Left hindlimb (tissue), 1 donor: Measurements from ENCODE around the gene LINC01488.
A peak's percentile ranks its signal among the peaks of the same experiment; 100 is the strongest.

Source experiments
- DNase-seq: peaks from one replicate; pipeline ENCODE4 v3.0.0-alpha.2; 2018

The LINC01488 gene

GRCh38 chr11:69513196-69513595 lies 31.7 kb downstream of the LINC01488 start:
- peak; percentile 13 for DNase-seq

GRCh38 chr11:69513663-69514224 lies 32.3 kb downstream of the LINC01488 start:
- DNase-seq = peak; percentile 31

GRCh38 chr11:69514771-69515170 lies 33.3 kb downstream of the LINC01488 start:
- no peak for DNase-seq

- peak; percentile 6 for DNase-seq
These were observed 34.1 kb downstream of the LINC01488 start for GRCh38 chr11:69515271-69516245.

- DNase-seq = no peak
These were observed 35.1 kb downstream of the LINC01488 start for GRCh38 chr11:69516526-69516925.

- no peak for DNase-seq
These were observed 36.9 kb downstream of the LINC01488 start for GRCh38 chr11:69518081-69518950.

GRCh38 chr11:69520186-69520916 lies 38.9 kb downstream of the LINC01488 start:
- peak; percentile 8 for DNase-seq

- DNase-seq = peak; percentile 17
These were observed 40.0 kb downstream of the LINC01488 start for GRCh38 chr11:69521457-69521856.

GRCh38 chr11:69523453-69523852 lies 42.0 kb downstream of the LINC01488 start:
- peak; percentile 3 for DNase-seq

- peak; percentile 45 for DNase-seq
These were observed 42.9 kb downstream of the LINC01488 start for GRCh38 chr11:69524291-69524882.

GRCh38 chr11:69524991-69525411 lies 43.5 kb downstream of the LINC01488 start:
- DNase-seq = peak; percentile 24

- no peak for DNase-seq
These were observed 44.3 kb downstream of the LINC01488 start for GRCh38 chr11:69525516-69526452.

- DNase-seq = peak; percentile 10
These were observed 45.0 kb downstream of the LINC01488 start for GRCh38 chr11:69526453-69526810.

- peak; percentile 8 for DNase-seq
These were observed 47.5 kb downstream of the LINC01488 start for GRCh38 chr11:69529001-69529400.

- peak; percentile 37 for DNase-seq
These were observed 49.0 kb downstream of the LINC01488 start for GRCh38 chr11:69530278-69531070.

- DNase-seq = peak; percentile 15
These were observed 49.7 kb downstream of the LINC01488 start for GRCh38 chr11:69531071-69531716.

GRCh38 chr11:69531717-69532088 lies 50.2 kb downstream of the LINC01488 start:
- peak; percentile 8 for DNase-seq

GRCh38 chr11:69533296-69534165 lies 52.1 kb downstream of the LINC01488 start:
- no peak for DNase-seq
